GM12878 (cell line): ENCODE data around the gene SGPP2.

Experiments
- ASH2L ChIP-seq: fragments of 300-600, 200-600 bp; sonication (generic); IDR thresholded peaks from 2 replicates; pipeline ENCODE4 v1.6.1; 2017; ENCODE audit warnings: low read depth, mild to moderate bottlenecking, borderline replicate concordance
- CHD2 ChIP-seq: IDR thresholded peaks from 2 replicates; pipeline ENCODE4 v1.6.1; 2011; ENCODE audit warnings: low read depth, low read length, improper control_type of control experiment, borderline replicate concordance
- CTCF ChIP-seq, 3 experiments: IDR thresholded peaks in 2 of 3; conservative IDR thresholded peaks in 1 of 3; 2 replicates each; pipeline ENCODE4 v1.5.1; 2011; ENCODE audit warnings: low read depth in 3 of 3, low read length in 3 of 3, mild to moderate bottlenecking in 3 of 3, control low read depth in 2 of 3, moderate library complexity in 2 of 3, inconsistent platforms in 1 of 3, mixed read lengths in 1 of 3; ENCODE audit not compliant: control insufficient read depth in 2 of 3, insufficient read depth in 1 of 3; ENCODE audit errors: extremely low read depth in 1 of 3
- HDAC6 ChIP-seq: fragments of 200-600 bp; sonication (generic); IDR thresholded peaks from one replicate; pipeline ENCODE4 v1.8.0; 2017; ENCODE audit warnings: antibody characterized with exemption; ENCODE audit not compliant: unreplicated experiment
- JUNB ChIP-seq: IDR thresholded peaks from 2 replicates; pipeline ENCODE4 v1.6.1; 2016; ENCODE audit warnings: antibody characterized with exemption, mild to moderate bottlenecking
- TAF1 ChIP-seq: IDR thresholded peaks from 2 replicates; pipeline ENCODE4 v1.6.1; 2011; ENCODE audit warnings: mild to moderate bottlenecking, low read depth, low read length, borderline replicate concordance
- TF ChIP-seq, protein P1 (sequence below): IDR thresholded peaks from 2 replicates; pipeline ENCODE4 v1.6.1; 2012; ENCODE audit warnings: low read depth, low read length, improper control_type of control experiment

DNA sequence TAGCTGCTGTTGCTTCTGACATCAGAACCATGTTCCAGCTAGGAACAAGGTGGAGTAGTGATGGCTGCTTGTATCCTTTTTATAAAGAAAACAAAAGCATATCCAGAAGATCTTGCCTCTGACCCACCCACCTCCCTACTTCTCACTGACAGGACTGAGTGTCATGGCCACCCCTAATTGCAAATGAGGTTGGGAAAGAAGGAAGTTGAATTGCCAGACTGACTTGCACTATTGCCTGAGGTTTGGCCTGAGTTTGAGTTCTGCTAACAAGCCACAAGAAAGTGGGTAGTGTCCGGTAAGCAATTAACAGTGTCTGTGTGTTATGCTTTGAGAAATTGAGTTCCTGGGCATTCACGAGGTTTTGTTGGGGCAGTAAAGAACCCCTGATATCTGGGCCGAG, 22.8 kb downstream of the SGPP2 start:
- TF ChIP-seq CHD2 (no peak), CTCF (IDR thresholded peaks at IDR 0.05 in 2 of 3, conservative IDR thresholded peaks at IDR 0.05 in 1 of 3; ENCODE audit: control insufficient read depth in 2 of 3, extremely low read depth in 1 of 3, insufficient read depth in 1 of 3, low read depth in 3 of 3, low read length in 3 of 3) (no peak), TAF1 (no peak), HDAC6 (no peak), ASH2L (no peak), JUNB (no peak)
- TF ChIP-seq, protein P1, sequence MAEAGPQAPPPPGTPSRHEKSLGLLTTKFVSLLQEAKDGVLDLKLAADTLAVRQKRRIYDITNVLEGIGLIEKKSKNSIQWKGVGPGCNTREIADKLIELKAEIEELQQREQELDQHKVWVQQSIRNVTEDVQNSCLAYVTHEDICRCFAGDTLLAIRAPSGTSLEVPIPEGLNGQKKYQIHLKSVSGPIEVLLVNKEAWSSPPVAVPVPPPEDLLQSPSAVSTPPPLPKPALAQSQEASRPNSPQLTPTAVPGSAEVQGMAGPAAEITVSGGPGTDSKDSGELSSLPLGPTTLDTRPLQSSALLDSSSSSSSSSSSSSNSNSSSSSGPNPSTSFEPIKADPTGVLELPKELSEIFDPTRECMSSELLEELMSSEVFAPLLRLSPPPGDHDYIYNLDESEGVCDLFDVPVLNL: no peak
